Erythroblast (primary cell): ENCODE data around the gene NMBR.

ENCODE experiments used
- GATA1 ChIP-seq: IDR thresholded peaks from 2 replicates; pipeline ENCODE4 v1.6.1; 2011; ENCODE audit warnings: low read depth, mild to moderate bottlenecking, control low read depth, low read length, moderate library complexity
- POLR2A ChIP-seq: IDR thresholded peaks from 2 replicates; pipeline ENCODE4 v1.6.1; 2011; ENCODE audit warnings: mild to moderate bottlenecking, low read length

GRCh38 chr6:142026471-142026870 is 120.5 kb downstream of the NMBR start:
- TF ChIP-seq POLR2A (no peak), GATA1 (no peak)
